MM.1S (cell line): Measurements from ENCODE around the gene NPVF.
A peak's percentile ranks its signal among the peaks of the same experiment; 100 is the strongest.

Experiments used
- DNase-seq: peaks from one replicate; pipeline ENCODE4 v3.0.0-alpha.2; 2015
- H2AFZ ChIP-seq: fragments of 300-600 bp; sonication (generic); 2 replicates; pipeline ENCODE4 v1.6.0; 2016; ENCODE audit warnings: antibody characterized with exemption, low read length
- H3F3A ChIP-seq: fragments of 300-600 bp; sonication (generic); 2 replicates; pipeline ENCODE4 v1.6.1; 2016; ENCODE audit warnings: mild to moderate bottlenecking, antibody characterized with exemption, low read length, moderate library complexity, mixed read lengths; ENCODE audit not compliant: insufficient read depth
- H3K27ac ChIP-seq: fragments of 300-600 bp; sonication (generic); 2 replicates; pipeline ENCODE4 v1.5.1; 2016; ENCODE audit warnings: mild to moderate bottlenecking, low read length
- H3K27me3 ChIP-seq: fragments of 300-600 bp; sonication (generic); replicated peaks from 2 replicates; pipeline ENCODE4 v1.6.0; 2016; ENCODE audit warnings: low read length; ENCODE audit not compliant: insufficient read depth
- H3K36me3 ChIP-seq: fragments of 300-600 bp; sonication (generic); replicated peaks from 2 replicates; pipeline ENCODE4 v1.6.1; 2016; ENCODE audit warnings: mild to moderate bottlenecking, low read length, mixed read lengths; ENCODE audit not compliant: insufficient read depth
- H3K4me1 ChIP-seq: fragments of 300-600 bp; sonication (generic); 2 replicates; pipeline ENCODE4 v1.6.1; 2016; ENCODE audit warnings: low read length, mixed read lengths
- H3K4me2 ChIP-seq: fragments of 300-600 bp; sonication (generic); 2 replicates; pipeline ENCODE4 v1.6.0; 2016; ENCODE audit warnings: low read depth, low read length
- H3K4me3 ChIP-seq: fragments of 300-600 bp; sonication (generic); 2 replicates; pipeline ENCODE4 v1.5.1; 2016; ENCODE audit warnings: low read length, mixed read lengths
- H3K79me2 ChIP-seq: fragments of 300-600 bp; sonication (generic); 2 replicates; pipeline ENCODE4 v1.6.1; 2016; ENCODE audit warnings: mixed run types, low read length, mixed read lengths
- H3K9ac ChIP-seq: fragments of 300-600 bp; sonication (generic); 2 replicates; pipeline ENCODE4 v1.6.1; 2016; ENCODE audit warnings: low read length, mixed read lengths
- H3K9me2 ChIP-seq: fragments of 300-600 bp; sonication (generic); replicated peaks from 2 replicates; pipeline ENCODE4 v1.6.1; 2016; ENCODE audit warnings: mild to moderate bottlenecking, low read length, mixed read lengths; ENCODE audit not compliant: insufficient read depth
- H3K9me3 ChIP-seq: fragments of 300-600 bp; sonication (generic); replicated peaks from 2 replicates; pipeline ENCODE4 v1.6.1; 2016; ENCODE audit warnings: mild to moderate bottlenecking, low read length, mixed read lengths; ENCODE audit not compliant: insufficient read depth
- H4K20me1 ChIP-seq: fragments of 300-600 bp; sonication (generic); 2 replicates; pipeline ENCODE4 v1.6.1; 2016; ENCODE audit warnings: mild to moderate bottlenecking, low read length, moderate library complexity, mixed read lengths; ENCODE audit not compliant: insufficient read depth
- CTCF ChIP-seq: fragments of 300-600 bp; sonication (generic); IDR thresholded peaks from 2 replicates; pipeline ENCODE4 v1.5.1; 2016; ENCODE audit warnings: antibody characterized with exemption, low read length, mixed read lengths
- EZH2 ChIP-seq: fragments of 300-600 bp; sonication (generic); optimal IDR thresholded peaks from 2 replicates; pipeline ENCODE3; 2017; ENCODE audit warnings: low read depth, mild to moderate bottlenecking, antibody characterized with exemption, low read length, mixed read lengths
- EZH2phosphoT487 ChIP-seq: fragments of 300-600 bp; sonication (generic); IDR thresholded peaks from 2 replicates; pipeline ENCODE4 v1.6.1; 2018; ENCODE audit warnings: antibody characterized with exemption, low read length

The NPVF gene

GRCh38 chr7:25215694-25216335 is 12.5 kb downstream of the NPVF start:
- no peak for TF ChIP-seq EZH2phosphoT487
- peak; percentile 20 for TF ChIP-seq CTCF
- no peak for TF ChIP-seq EZH2
- H3K4me2 ChIP-seq = no peak overlapping the region
- H3K27me3 ChIP-seq = no peaks in the 10 kb centered on the region
- no peaks in the 10 kb centered on the region for H3K9me3 ChIP-seq
- no peaks in the 10 kb centered on the region for H4K20me1 ChIP-seq
- peak overlapping the region; percentile 16; the same call in 1 of the 2 replicates for H2AFZ ChIP-seq
- H3K9me2 ChIP-seq = no peaks in the 10 kb centered on the region
- H3K9ac ChIP-seq = no peak overlapping the region
- H3F3A ChIP-seq = no peaks in the 10 kb centered on the region
- no peaks in the 10 kb centered on the region for H3K36me3 ChIP-seq
- no peaks in the 10 kb centered on the region for H3K4me1 ChIP-seq
- H3K4me3 ChIP-seq = no peak overlapping the region
- H3K27ac ChIP-seq = no peak overlapping the region
- no peak for DNase-seq
- no peaks in the 10 kb centered on the region for H3K79me2 ChIP-seq

- Histone ChIP-seq H3F3A (no peaks in the 10 kb centered on the region), H3K9ac (no peak overlapping the region), H3K36me3 (no peaks in the 10 kb centered on the region), H3K27me3 (no peaks in the 10 kb centered on the region), H3K4me1 (no peaks in the 10 kb centered on the region), H3K79me2 (no peaks in the 10 kb centered on the region), H4K20me1 (no peaks in the 10 kb centered on the region), H3K9me2 (no peaks in the 10 kb centered on the region), H3K9me3 (no peaks in the 10 kb centered on the region), H2AFZ (no peak overlapping the region), H3K4me3 (no peak overlapping the region), H3K4me2 (no peak overlapping the region), H3K27ac (no peak overlapping the region)
- TF ChIP-seq CTCF (no peak), EZH2 (no peak), EZH2phosphoT487 (no peak)
- no peak for DNase-seq
Measured at GRCh38 chr7:25208525-25209221, 19.6 kb downstream of the NPVF start.

- Histone ChIP-seq H4K20me1 (no peaks in the 10 kb centered on the region), H3K4me2 (no peak overlapping the region), H3K9me2 (no peaks in the 10 kb centered on the region), H3K36me3 (no peaks in the 10 kb centered on the region), H3K79me2 (no peaks in the 10 kb centered on the region), H3K9ac (no peak overlapping the region), H3K4me1 (no peaks in the 10 kb centered on the region), H3K27me3 (no peaks in the 10 kb centered on the region), H3K27ac (no peak overlapping the region), H3F3A (no peaks in the 10 kb centered on the region), H3K9me3 (no peaks in the 10 kb centered on the region), H3K4me3 (no peak overlapping the region), H2AFZ (no peak overlapping the region)
- no peak for DNase-seq
- TF ChIP-seq EZH2 = no peak
- no peak for TF ChIP-seq EZH2phosphoT487
- no peak for TF ChIP-seq CTCF
Measured at GRCh38 chr7:25207887-25208286, 20.4 kb downstream of the NPVF start.
